HepG2 (cell line): Measurements from ENCODE around the gene ANO4.

ENCODE experiments used
- ZNF572 ChIP-seq: sonication (generic); formaldehyde crosslinking; IDR thresholded peaks from 2 replicates; pipeline ENCODE4 v1.5.1; 2020; ENCODE audit warnings: mild to moderate bottlenecking, missing genetic modification reagents
- TF ChIP-seq, protein P1 (sequence below): sonication (generic); formaldehyde crosslinking; IDR thresholded peaks from 2 replicates; pipeline ENCODE4 v1.5.0; 2020; ENCODE audit warnings: mild to moderate bottlenecking, missing genetic modification reagents, moderate library complexity

DNA sequence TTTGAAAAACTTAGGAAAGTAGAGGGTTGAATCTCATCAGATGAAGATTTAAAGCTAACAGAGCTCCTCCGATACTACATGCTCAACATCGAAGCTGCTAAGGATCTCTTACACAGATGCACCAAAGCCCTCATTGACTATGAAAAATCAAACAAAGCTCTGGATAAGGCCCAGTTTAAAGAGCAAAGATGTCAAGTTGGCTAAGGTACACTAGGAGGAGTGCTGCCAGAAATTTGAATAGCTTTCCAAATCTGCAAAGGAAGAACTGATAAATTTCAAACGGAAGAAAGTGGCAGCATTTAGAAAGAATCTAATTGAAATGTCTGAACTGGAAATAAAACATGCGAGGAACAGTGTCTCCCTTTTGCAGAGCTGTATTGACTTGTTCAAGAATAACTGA, 274.3 kb downstream of the ANO4 start:
- TF ChIP-seq ZNF572 (CRISPR knock-in tag), result no peak
- TF ChIP-seq, protein P1, sequence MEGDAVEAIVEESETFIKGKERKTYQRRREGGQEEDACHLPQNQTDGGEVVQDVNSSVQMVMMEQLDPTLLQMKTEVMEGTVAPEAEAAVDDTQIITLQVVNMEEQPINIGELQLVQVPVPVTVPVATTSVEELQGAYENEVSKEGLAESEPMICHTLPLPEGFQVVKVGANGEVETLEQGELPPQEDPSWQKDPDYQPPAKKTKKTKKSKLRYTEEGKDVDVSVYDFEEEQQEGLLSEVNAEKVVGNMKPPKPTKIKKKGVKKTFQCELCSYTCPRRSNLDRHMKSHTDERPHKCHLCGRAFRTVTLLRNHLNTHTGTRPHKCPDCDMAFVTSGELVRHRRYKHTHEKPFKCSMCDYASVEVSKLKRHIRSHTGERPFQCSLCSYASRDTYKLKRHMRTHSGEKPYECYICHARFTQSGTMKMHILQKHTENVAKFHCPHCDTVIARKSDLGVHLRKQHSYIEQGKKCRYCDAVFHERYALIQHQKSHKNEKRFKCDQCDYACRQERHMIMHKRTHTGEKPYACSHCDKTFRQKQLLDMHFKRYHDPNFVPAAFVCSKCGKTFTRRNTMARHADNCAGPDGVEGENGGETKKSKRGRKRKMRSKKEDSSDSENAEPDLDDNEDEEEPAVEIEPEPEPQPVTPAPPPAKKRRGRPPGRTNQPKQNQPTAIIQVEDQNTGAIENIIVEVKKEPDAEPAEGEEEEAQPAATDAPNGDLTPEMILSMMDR, result no peak
